ENCODE results near the gene SUPT3H.

The SUPT3H gene

DNA sequence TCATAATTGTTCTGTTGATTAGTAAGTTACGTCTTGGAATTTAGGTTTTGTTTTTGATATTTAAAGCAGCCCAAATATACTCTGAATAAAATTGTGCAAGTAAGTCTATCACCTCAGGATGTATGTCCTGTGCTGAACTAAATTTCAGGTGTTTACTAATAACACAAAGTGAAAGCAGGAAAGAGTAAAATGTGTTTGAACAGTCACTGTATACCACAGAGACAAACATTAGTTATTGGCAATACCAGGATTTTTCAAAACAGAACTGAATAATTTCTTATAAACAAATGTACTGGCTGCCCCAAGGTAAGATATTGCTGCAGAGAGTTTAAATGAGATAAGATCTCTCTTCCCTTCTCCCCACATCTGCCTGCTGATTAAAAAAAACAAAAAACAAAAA lies 454.3 kb downstream of the SUPT3H start:
- no peak overlapping the region for H3K4me3 ChIP-seq (ENCODE audit: low read depth, low read length)
- no peak for TF ChIP-seq CTCF (IDR thresholded peaks at IDR 0.05; ENCODE audit: low read depth, low read length)

GRCh38 chr6:44921798-44922197 lies 455.9 kb downstream of the SUPT3H start:
- TF ChIP-seq CTCF (IDR thresholded peaks at IDR 0.05; ENCODE audit: low read depth, low read length), result no peak
- no peak overlapping the region for H3K4me3 ChIP-seq (ENCODE audit: low read depth, low read length)

DNA sequence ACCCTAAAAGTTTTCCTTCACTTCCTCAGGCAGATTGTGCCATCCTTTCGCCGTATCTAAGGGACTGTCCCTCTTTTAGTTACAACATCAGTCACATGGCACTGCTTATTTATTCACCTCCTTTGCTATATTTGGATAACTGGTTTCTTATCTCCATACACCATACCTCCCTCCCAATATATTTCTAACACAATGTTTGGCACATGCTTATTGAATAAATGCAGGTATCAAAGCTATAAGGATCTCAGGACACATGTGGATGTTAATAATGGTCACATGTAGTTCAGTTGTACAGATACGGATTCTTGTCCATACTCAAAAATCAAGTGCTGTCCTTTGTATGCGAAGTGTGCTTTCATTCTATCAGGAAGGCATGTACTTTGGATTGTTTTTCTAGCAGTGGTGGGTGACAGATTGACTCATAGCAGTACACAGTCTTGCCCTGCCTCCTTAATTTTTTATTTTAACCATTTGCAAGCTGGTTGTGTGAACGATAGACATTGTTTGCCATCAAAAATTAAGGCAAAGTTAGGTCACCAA lies 456.7 kb downstream of the SUPT3H start:
- no peak overlapping the region for H3K4me3 ChIP-seq (ENCODE audit: low read depth, low read length)
- no peak for TF ChIP-seq CTCF (IDR thresholded peaks at IDR 0.05; ENCODE audit: low read depth, low read length)

- no peak for TF ChIP-seq CTCF (IDR thresholded peaks at IDR 0.05; ENCODE audit: low read depth, low read length)
- H3K4me3 ChIP-seq (ENCODE audit: low read depth, low read length), result no peak overlapping the region
Observed at GRCh38 chr6:44918671-44919296, 458.9 kb downstream of the SUPT3H start.

DNA sequence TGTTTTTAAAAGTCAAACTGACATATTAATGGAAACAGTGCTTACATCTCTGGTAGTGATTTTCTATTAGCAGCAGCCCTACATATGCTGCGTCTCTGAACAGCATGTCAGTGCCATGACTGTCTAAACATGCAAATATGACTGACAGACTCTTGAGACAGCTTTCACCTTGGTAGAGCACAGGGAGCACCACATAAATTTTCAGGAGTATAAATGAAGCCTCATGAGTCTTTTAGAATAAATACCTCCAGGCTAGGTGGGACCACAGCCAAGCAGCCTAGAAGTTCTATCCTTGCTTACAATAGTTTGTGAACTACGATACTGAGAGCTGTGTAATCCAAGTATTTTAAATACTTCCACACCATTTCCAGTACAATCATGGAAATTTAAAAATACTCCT lies 460.3 kb downstream of the SUPT3H start:
- no peak overlapping the region for H3K4me3 ChIP-seq (ENCODE audit: low read depth, low read length)
- no peak for TF ChIP-seq CTCF (IDR thresholded peaks at IDR 0.05; ENCODE audit: low read depth, low read length)

DNA sequence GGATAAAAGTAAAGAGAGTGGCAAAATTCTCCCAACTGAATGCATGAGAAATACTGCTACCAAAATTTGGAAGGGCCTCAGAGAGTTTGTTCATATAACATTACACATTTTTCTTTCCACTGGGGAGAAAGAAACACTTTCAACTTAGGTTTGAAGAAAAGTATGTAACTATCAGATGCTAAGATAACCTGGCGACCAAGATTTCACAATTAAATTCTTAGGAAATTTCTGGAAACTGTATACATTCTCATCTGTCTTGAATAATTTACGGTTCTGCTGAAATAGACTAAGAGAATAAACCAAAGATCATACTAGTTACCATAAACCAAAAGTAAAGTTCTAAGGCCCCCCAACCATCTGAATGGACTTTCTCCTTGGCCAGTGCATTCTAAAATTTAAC lies 462.6 kb downstream of the SUPT3H start:
- no peak overlapping the region for H3K4me3 ChIP-seq (ENCODE audit: low read depth, low read length)
- TF ChIP-seq CTCF (IDR thresholded peaks at IDR 0.05; ENCODE audit: low read depth, low read length), result no peak

DNA sequence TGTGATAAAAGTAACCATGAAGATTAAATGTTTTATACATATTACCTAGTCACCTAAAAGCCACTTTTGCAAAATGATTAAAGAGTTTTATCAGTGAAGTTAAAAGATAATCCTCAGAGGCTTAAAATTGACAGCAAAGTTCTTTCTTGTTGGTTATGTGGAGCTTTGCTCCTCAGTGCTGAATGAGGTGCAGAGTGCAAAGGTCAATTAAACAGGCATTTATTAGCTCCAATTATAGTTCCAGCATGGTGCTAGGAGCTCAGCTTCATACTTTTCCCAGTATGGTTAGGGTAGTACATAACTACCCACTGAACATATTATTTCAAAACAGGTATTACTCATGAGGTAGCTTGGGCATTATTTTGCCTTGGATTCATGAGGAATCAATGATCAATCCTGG lies 463.6 kb downstream of the SUPT3H start:
- H3K4me3 ChIP-seq (ENCODE audit: low read depth, low read length), result no peak overlapping the region
- TF ChIP-seq CTCF (IDR thresholded peaks at IDR 0.05; ENCODE audit: low read depth, low read length), result no peak

All from WI38 (cell line).